Hepatocyte (in vitro differentiated cells): Measurements from ENCODE around the gene HCN2. TPM values are rescaled to one million over a fixed set of nuclear protein-coding genes. Genes with fewer than 3 reads are reported as not detected.

ENCODE experiments used
- DNase-seq: peaks from one replicate; pipeline ENCODE4 v3.0.0-alpha.2; 2016; ENCODE audit warnings: low spot score
- H2AFZ ChIP-seq: fragments of 200-600 bp; sonication (generic); 2 replicates; pipeline ENCODE4 v1.6.0; 2016; ENCODE audit warnings: antibody characterized with exemption, mild to moderate bottlenecking
- H3K27ac ChIP-seq: fragments of 200-600 bp; sonication (generic); 2 replicates; pipeline ENCODE4 v1.5.1; 2016; ENCODE audit warnings: mild to moderate bottlenecking
- H3K27me3 ChIP-seq: fragments of 200-600 bp; sonication (generic); 2 replicates; pipeline ENCODE4 v1.6.1; 2016
- H3K36me3 ChIP-seq: fragments of 200-600 bp; sonication (generic); replicated peaks from 2 replicates; pipeline ENCODE4 v1.5.1; 2016; ENCODE audit warnings: low read depth; ENCODE audit not compliant: insufficient read depth
- H3K4me1 ChIP-seq: fragments of 200-600 bp; sonication (generic); 2 replicates; pipeline ENCODE4 v1.5.1; 2016; ENCODE audit warnings: mild to moderate bottlenecking, moderate library complexity; ENCODE audit not compliant: insufficient read depth
- H3K4me2 ChIP-seq: fragments of 200-600 bp; sonication (generic); 2 replicates; pipeline ENCODE4 v1.6.0; 2016
- H3K4me3 ChIP-seq: fragments of 200-600 bp; sonication (generic); 2 replicates; pipeline ENCODE4 v1.5.1; 2016; ENCODE audit warnings: mild to moderate bottlenecking
- H3K79me2 ChIP-seq: fragments of 200-600 bp; sonication (generic); 2 replicates; pipeline ENCODE4 v1.6.0; 2017; ENCODE audit warnings: mild to moderate bottlenecking
- H3K9me2 ChIP-seq: fragments of 200-600 bp; sonication (generic); replicated peaks from 2 replicates; pipeline ENCODE4 v1.6.0; 2017; ENCODE audit warnings: mild to moderate bottlenecking; ENCODE audit not compliant: insufficient read depth
- H3K9me3 ChIP-seq: fragments of 200-600 bp; sonication (generic); 2 replicates; pipeline ENCODE4 v1.5.1; 2016; ENCODE audit warnings: low read depth, mild to moderate bottlenecking
- H4K20me1 ChIP-seq: fragments of 200-600 bp; sonication (generic); 2 replicates; pipeline ENCODE4 v1.6.0; 2016; ENCODE audit warnings: mild to moderate bottlenecking; ENCODE audit not compliant: insufficient read depth, poor library complexity, severe bottlenecking
- CTCF ChIP-seq: fragments of 200-600 bp; sonication (generic); IDR thresholded peaks from 2 replicates; pipeline ENCODE4 v1.5.1; 2016; ENCODE audit warnings: antibody characterized with exemption, mild to moderate bottlenecking; ENCODE audit not compliant: poor library complexity
- EZH2 ChIP-seq: fragments of 200-600 bp; sonication (generic); IDR thresholded peaks from 2 replicates; pipeline ENCODE4 v1.6.1; 2016; ENCODE audit warnings: antibody characterized with exemption, mild to moderate bottlenecking, borderline replicate concordance
- EZH2phosphoT487 ChIP-seq: fragments of 200-600 bp; sonication (generic); IDR thresholded peaks from one replicate; pipeline ENCODE4 v1.6.1; 2018; ENCODE audit warnings: antibody characterized with exemption, mild to moderate bottlenecking, low read depth, moderate library complexity; ENCODE audit not compliant: unreplicated experiment, severe bottlenecking
- WGBS: methylation state at CpG from one replicate; pipeline ENCODE4 v1.1.6; 2016; ENCODE audit warnings: low lambda C conversion rate; ENCODE audit errors: missing lambda C conversion rate; 5-methylcytosine and 5-hydroxymethylcytosine counted together
- polyA plus RNA-seq: library from polyadenylated mRNA; unstranded; fragments of >200 nt; fragmentation: Nextera tagmentation; extraction: Ambion mirVana; gene quantifications from 2 replicates; pipeline ENCODE4 v1.2.1, GENCODE V29; 2016
- total RNA-seq: library from RNA; depleted of rRNA; stranded (reverse); fragments of >200 nt; gene quantifications from 2 replicates; pipeline ENCODE4 v1.2.3, GENCODE V29; 2014

The HCN2 gene
- total and polyA plus RNA-seq, 2 experiments from 2014 or later: 0.16 to 0.30 TPM

- H3K9me2 ChIP-seq: no peaks in the 10 kb centered on the region
- no peaks in the 10 kb centered on the region for H3K4me1 ChIP-seq
- H3K27me3 ChIP-seq: no peaks in the 10 kb centered on the region
- no peak overlapping the region for H3K4me3 ChIP-seq
- TF ChIP-seq EZH2phosphoT487 (no peak), CTCF (no peak), EZH2 (no peak)
- WGBS: 94% methylated on average over 21 of the region's 31 CpGs
- no peak overlapping the region for H3K27ac ChIP-seq
- H3K4me2 ChIP-seq: no peak overlapping the region
- no peaks in the 10 kb centered on the region for H4K20me1 ChIP-seq
- no peaks in the 10 kb centered on the region for H3K79me2 ChIP-seq
- no peak for DNase-seq
- no peaks in the 10 kb centered on the region for H3K36me3 ChIP-seq
- no peaks in the 10 kb centered on the region for H3K9me3 ChIP-seq
- H2AFZ ChIP-seq: no peak overlapping the region
These were observed 51.0 kb downstream of the HCN2 start for GRCh38 chr19:640606-641189.

GRCh38 chr19:641702-642101 lies 52.0 kb downstream of the HCN2 start:
- H3K27me3 ChIP-seq: no peaks in the 10 kb centered on the region
- H3K4me2 ChIP-seq: no peak overlapping the region
- H2AFZ ChIP-seq: no peak overlapping the region
- no peaks in the 10 kb centered on the region for H4K20me1 ChIP-seq
- no peaks in the 10 kb centered on the region for H3K36me3 ChIP-seq
- no peak for TF ChIP-seq EZH2
- DNase-seq: no peak
- WGBS: 84% methylated on average over 17 of the region's 17 CpGs
- H3K9me2 ChIP-seq: no peaks in the 10 kb centered on the region
- H3K4me3 ChIP-seq: no peak overlapping the region
- no peaks in the 10 kb centered on the region for H3K4me1 ChIP-seq
- H3K79me2 ChIP-seq: no peaks in the 10 kb centered on the region
- no peak overlapping the region for H3K27ac ChIP-seq
- no peaks in the 10 kb centered on the region for H3K9me3 ChIP-seq

GRCh38 chr19:642767-643727 lies 53.4 kb downstream of the HCN2 start:
- no peak for TF ChIP-seq EZH2phosphoT487
- no peak for TF ChIP-seq EZH2
- no peak for TF ChIP-seq CTCF

GRCh38 chr19:643736-644135 lies 54.1 kb downstream of the HCN2 start:
- DNase-seq: no peak
- Histone ChIP-seq H3K9me2 (no peaks in the 10 kb centered on the region), H3K27ac (no peak overlapping the region), H3K79me2 (no peaks in the 10 kb centered on the region), H3K27me3 (no peaks in the 10 kb centered on the region), H2AFZ (no peak overlapping the region), H3K4me3 (no peak overlapping the region), H4K20me1 (no peaks in the 10 kb centered on the region), H3K36me3 (no peaks in the 10 kb centered on the region), H3K4me1 (no peaks in the 10 kb centered on the region), H3K9me3 (no peaks in the 10 kb centered on the region), H3K4me2 (no peak overlapping the region)
- 94% methylated on average over 8 of the region's 24 CpGs for WGBS
- no peak for TF ChIP-seq EZH2phosphoT487
- no peak for TF ChIP-seq CTCF
- no peak for TF ChIP-seq EZH2

More at GRCh38 chr19:642767-643727, 53.4 kb downstream of the HCN2 start:
- no peaks in the 10 kb centered on the region for H3K79me2 ChIP-seq
- H3K4me1 ChIP-seq: no peaks in the 10 kb centered on the region
- DNase-seq: no peak
- no peaks in the 10 kb centered on the region for H4K20me1 ChIP-seq
- no peaks in the 10 kb centered on the region for H3K9me3 ChIP-seq
- no peaks in the 10 kb centered on the region for H3K9me2 ChIP-seq
- no peaks in the 10 kb centered on the region for H3K36me3 ChIP-seq
- no peak overlapping the region for H3K27ac ChIP-seq
- H3K4me2 ChIP-seq: no peak overlapping the region
- H3K4me3 ChIP-seq: no peak overlapping the region
- WGBS: 88% methylated on average over 42 of the region's 70 CpGs
- no peaks in the 10 kb centered on the region for H3K27me3 ChIP-seq
- no peak overlapping the region for H2AFZ ChIP-seq
